GM12878 (cell line): ENCODE data around the gene SPIB. TPM values are rescaled to one million over a fixed set of nuclear protein-coding genes. Genes with fewer than 3 reads are reported as not detected.

Source experiments
- CBFB ChIP-seq: IDR thresholded peaks from 2 replicates; pipeline ENCODE4 v1.6.1; 2016; ENCODE audit warnings: antibody characterized with exemption, low read depth
- CREM ChIP-seq: IDR thresholded peaks from 2 replicates; pipeline ENCODE4 v1.6.1; 2014; ENCODE audit warnings: antibody characterized with exemption, low read depth
- EGR1 ChIP-seq, 2 experiments: IDR thresholded peaks; 1 replicate in 1 of 2; 2 replicates in 1 of 2; pipeline ENCODE4 v1.6.1; 2011 to 2012; ENCODE audit warnings: low read depth in 2 of 2, low read length in 2 of 2, borderline replicate concordance in 1 of 2, mild to moderate bottlenecking in 1 of 2, moderate library complexity in 1 of 2
- FOS ChIP-seq: IDR thresholded peaks from 3 replicates; pipeline ENCODE4 v1.6.1; 2011; ENCODE audit warnings: borderline replicate concordance; ENCODE audit not compliant: insufficient read length; ENCODE audit errors: extremely low read depth
- IKZF1 ChIP-seq: fragments of 450-650 bp; conservative IDR thresholded peaks from 2 replicates; pipeline ENCODE4 v1.6.1; 2017; ENCODE audit warnings: antibody characterized with exemption, mild to moderate bottlenecking
- NBN ChIP-seq: fragments of 450-650 bp; IDR thresholded peaks from 2 replicates; pipeline ENCODE4 v1.6.1; 2016
- NFYA ChIP-seq: IDR thresholded peaks from 2 replicates; pipeline ENCODE4 v1.6.1; 2011; ENCODE audit warnings: low read depth, mild to moderate bottlenecking, low read length, improper control_type of control experiment, borderline replicate concordance
- PML ChIP-seq: IDR thresholded peaks from 2 replicates; pipeline ENCODE4 v1.6.1; 2012; ENCODE audit warnings: low read length, inconsistent platforms
- POLR2AphosphoS2 ChIP-seq: IDR thresholded peaks from 2 replicates; pipeline ENCODE4 v1.6.1; 2011; ENCODE audit warnings: low read depth, mild to moderate bottlenecking, low read length, improper control_type of control experiment, moderate library complexity
- SP1 ChIP-seq: IDR thresholded peaks from one replicate; pipeline ENCODE4 v1.6.1; 2011; ENCODE audit warnings: low read depth, low read length
- SREBF2 ChIP-seq: IDR thresholded peaks from 2 replicates; pipeline ENCODE4 v1.6.1; 2012; ENCODE audit warnings: mild to moderate bottlenecking, low read length
- ZNF217 ChIP-seq: fragments of 450-650 bp; IDR thresholded peaks from 2 replicates; pipeline ENCODE4 v1.6.1; 2017; ENCODE audit warnings: antibody characterized with exemption, mild to moderate bottlenecking
- polyA plus RNA-seq, 11 experiments: library from polyadenylated mRNA; depleted of rRNA in 4 of 11; unstranded in 6 of 11; stranded (reverse) in 5 of 11; fragments of >200 nt; fragmentation: Nextera tagmentation in 4 of 11; fragmentation: Illumina TruSeq in 1 of 11; extraction: Ambion mirVana in 4 of 11; extraction: Trizol in 1 of 11; gene quantifications; 1 replicate in 1 of 11; 2 replicates in 10 of 11; pipeline versions ENCODE4 v1.2.1 to v1.2.3, GENCODE V29; 2011 to 2016; ENCODE audit warnings: inconsistent platforms in 2 of 11, missing spikeins in 2 of 11, low read depth in 1 of 11
- total RNA-seq, 4 experiments: library from RNA; depleted of rRNA in 3 of 4; stranded (reverse); fragments of >200 nt in 3 of 4; fragmentation: Illumina TruSeq in 1 of 4; extraction: Trizol in 1 of 4; gene quantifications; 2 replicates each; pipeline versions ENCODE4 v1.2.1 to v1.2.3, GENCODE V29; 2013 to 2021
- TF ChIP-seq, protein P1 (sequence below): fragments of 450-650 bp; IDR thresholded peaks from 2 replicates; pipeline ENCODE4 v1.6.1; 2018; ENCODE audit warnings: borderline replicate concordance, mild to moderate bottlenecking; ENCODE audit not compliant: partially characterized antibody
- TF ChIP-seq, protein P2 (sequence below): IDR thresholded peaks from 2 replicates; pipeline ENCODE4 v1.6.1; 2011; ENCODE audit warnings: borderline replicate concordance, low read depth, mild to moderate bottlenecking, moderate library complexity, mixed read lengths, low read length; ENCODE audit not compliant: insufficient read depth; ENCODE audit errors: extremely low read length
- TF ChIP-seq, protein P3 (sequence below): fragments of 450-650 bp; IDR thresholded peaks from 2 replicates; pipeline ENCODE4 v1.6.1; 2016; ENCODE audit warnings: mild to moderate bottlenecking
- TF ChIP-seq, protein P4 (sequence below): fragments of 450-650 bp; IDR thresholded peaks from 2 replicates; pipeline ENCODE4 v1.6.1; 2017; ENCODE audit warnings: antibody characterized with exemption, mild to moderate bottlenecking, moderate library complexity
- TF ChIP-seq, protein P5 (sequence below): IDR thresholded peaks from 2 replicates; pipeline ENCODE4 v1.6.1; 2012; ENCODE audit warnings: low read depth, low read length, improper control_type of control experiment
- TF ChIP-seq, protein P6 (sequence below): fragments of 450-650 bp; IDR thresholded peaks from 2 replicates; pipeline ENCODE4 v1.6.1; 2018; ENCODE audit warnings: mild to moderate bottlenecking, low read depth, moderate library complexity; ENCODE audit not compliant: partially characterized antibody

SPIB gene
- total and polyA plus RNA-seq, 10 of the 15 experiments (the other 5 are each of a cell fraction or from before 2014, with no cell fraction given), result 3.5 to 123 (median 56.0) TPM

DNA sequence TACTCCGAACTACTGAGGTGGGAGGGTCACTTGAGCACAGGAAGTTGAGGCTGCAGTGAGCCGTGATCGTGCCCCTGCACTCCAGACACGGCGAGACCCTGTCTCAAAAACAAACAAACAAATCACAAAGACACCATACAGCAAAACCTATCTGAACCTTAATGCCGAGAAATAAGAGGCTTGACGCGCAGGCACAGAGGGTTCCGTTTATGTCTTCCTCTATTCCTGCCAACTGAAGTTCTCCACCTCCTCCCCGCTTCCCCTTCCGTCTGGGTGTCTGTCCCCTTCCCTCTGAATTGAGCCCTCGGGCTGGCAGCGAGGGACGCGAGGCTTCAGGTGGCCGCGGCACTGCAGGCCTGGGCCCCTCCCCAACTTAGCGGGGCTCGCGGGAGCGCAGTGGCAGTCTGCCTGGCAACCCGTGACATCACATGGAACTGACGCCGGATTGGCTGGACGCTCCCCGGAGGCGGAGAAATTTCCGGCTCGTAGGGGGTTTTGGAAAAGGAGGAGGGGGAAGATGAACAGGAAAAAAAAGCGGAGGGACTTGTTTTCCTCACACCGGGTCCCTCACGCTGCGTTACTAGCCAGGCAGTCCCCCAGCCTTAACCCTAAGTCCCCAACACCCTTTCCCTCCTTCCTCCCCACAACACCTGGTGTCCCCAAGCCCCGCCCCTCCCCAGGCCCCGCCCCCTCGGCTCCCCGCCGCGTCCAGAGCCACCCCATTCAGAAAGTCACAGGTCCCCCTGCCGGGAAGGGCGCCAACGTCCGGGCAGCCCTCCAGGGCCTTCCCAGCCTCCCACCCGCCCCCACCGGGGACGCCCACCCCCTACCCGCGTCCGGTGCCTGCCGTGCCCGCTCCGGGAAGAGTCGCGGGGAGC lies 12.8 kb downstream of the SPIB start (continued):
- peak; percentile 63; the same call in 1 of the 2 replicates for TF ChIP-seq PML
- TF ChIP-seq ZNF217, result no peak
- TF ChIP-seq CBFB, result no peak
- no peak for TF ChIP-seq SREBF2
- peak; percentile 82 for TF ChIP-seq NBN
- TF ChIP-seq SP1, result peak; percentile 52
- peak; percentile 98 for TF ChIP-seq CREM
- TF ChIP-seq EGR1 (IDR thresholded peaks at IDR 0.05; ENCODE audit: borderline replicate concordance in 1 of 2, low read depth in 2 of 2, low read length in 2 of 2), result no peak
- TF ChIP-seq, protein P1, sequence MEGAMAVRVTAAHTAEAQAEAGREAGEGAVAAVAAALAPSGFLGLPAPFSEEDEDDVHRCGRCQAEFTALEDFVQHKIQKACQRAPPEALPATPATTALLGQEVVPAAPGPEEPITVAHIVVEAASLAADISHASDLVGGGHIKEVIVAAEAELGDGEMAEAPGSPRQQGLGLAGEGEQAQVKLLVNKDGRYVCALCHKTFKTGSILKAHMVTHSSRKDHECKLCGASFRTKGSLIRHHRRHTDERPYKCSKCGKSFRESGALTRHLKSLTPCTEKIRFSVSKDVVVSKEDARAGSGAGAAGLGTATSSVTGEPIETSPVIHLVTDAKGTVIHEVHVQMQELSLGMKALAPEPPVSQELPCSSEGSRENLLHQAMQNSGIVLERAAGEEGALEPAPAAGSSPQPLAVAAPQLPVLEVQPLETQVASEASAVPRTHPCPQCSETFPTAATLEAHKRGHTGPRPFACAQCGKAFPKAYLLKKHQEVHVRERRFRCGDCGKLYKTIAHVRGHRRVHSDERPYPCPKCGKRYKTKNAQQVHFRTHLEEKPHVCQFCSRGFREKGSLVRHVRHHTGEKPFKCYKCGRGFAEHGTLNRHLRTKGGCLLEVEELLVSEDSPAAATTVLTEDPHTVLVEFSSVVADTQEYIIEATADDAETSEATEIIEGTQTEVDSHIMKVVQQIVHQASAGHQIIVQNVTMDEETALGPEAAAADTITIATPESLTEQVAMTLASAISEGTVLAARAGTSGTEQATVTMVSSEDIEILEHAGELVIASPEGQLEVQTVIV, result no peak
- TF ChIP-seq, protein P2, sequence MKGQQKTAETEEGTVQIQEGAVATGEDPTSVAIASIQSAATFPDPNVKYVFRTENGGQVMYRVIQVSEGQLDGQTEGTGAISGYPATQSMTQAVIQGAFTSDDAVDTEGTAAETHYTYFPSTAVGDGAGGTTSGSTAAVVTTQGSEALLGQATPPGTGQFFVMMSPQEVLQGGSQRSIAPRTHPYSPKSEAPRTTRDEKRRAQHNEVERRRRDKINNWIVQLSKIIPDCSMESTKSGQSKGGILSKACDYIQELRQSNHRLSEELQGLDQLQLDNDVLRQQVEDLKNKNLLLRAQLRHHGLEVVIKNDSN, result no peak
- TF ChIP-seq, protein P3, sequence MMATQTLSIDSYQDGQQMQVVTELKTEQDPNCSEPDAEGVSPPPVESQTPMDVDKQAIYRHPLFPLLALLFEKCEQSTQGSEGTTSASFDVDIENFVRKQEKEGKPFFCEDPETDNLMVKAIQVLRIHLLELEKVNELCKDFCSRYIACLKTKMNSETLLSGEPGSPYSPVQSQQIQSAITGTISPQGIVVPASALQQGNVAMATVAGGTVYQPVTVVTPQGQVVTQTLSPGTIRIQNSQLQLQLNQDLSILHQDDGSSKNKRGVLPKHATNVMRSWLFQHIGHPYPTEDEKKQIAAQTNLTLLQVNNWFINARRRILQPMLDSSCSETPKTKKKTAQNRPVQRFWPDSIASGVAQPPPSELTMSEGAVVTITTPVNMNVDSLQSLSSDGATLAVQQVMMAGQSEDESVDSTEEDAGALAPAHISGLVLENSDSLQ, result peak; percentile 11; the same call in 1 of the 2 replicates
- TF ChIP-seq POLR2AphosphoS2, result peak; percentile 79
- TF ChIP-seq, protein P4, sequence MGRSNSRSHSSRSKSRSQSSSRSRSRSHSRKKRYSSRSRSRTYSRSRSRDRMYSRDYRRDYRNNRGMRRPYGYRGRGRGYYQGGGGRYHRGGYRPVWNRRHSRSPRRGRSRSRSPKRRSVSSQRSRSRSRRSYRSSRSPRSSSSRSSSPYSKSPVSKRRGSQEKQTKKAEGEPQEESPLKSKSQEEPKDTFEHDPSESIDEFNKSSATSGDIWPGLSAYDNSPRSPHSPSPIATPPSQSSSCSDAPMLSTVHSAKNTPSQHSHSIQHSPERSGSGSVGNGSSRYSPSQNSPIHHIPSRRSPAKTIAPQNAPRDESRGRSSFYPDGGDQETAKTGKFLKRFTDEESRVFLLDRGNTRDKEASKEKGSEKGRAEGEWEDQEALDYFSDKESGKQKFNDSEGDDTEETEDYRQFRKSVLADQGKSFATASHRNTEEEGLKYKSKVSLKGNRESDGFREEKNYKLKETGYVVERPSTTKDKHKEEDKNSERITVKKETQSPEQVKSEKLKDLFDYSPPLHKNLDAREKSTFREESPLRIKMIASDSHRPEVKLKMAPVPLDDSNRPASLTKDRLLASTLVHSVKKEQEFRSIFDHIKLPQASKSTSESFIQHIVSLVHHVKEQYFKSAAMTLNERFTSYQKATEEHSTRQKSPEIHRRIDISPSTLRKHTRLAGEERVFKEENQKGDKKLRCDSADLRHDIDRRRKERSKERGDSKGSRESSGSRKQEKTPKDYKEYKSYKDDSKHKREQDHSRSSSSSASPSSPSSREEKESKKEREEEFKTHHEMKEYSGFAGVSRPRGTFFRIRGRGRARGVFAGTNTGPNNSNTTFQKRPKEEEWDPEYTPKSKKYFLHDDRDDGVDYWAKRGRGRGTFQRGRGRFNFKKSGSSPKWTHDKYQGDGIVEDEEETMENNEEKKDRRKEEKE, result no peak
- 0 out of 2 replicates have a peak, but pooled peaks have one; percentile 28 for TF ChIP-seq IKZF1
- TF ChIP-seq, protein P5, sequence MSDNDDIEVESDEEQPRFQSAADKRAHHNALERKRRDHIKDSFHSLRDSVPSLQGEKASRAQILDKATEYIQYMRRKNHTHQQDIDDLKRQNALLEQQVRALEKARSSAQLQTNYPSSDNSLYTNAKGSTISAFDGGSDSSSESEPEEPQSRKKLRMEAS, result no peak
- TF ChIP-seq, protein P6, sequence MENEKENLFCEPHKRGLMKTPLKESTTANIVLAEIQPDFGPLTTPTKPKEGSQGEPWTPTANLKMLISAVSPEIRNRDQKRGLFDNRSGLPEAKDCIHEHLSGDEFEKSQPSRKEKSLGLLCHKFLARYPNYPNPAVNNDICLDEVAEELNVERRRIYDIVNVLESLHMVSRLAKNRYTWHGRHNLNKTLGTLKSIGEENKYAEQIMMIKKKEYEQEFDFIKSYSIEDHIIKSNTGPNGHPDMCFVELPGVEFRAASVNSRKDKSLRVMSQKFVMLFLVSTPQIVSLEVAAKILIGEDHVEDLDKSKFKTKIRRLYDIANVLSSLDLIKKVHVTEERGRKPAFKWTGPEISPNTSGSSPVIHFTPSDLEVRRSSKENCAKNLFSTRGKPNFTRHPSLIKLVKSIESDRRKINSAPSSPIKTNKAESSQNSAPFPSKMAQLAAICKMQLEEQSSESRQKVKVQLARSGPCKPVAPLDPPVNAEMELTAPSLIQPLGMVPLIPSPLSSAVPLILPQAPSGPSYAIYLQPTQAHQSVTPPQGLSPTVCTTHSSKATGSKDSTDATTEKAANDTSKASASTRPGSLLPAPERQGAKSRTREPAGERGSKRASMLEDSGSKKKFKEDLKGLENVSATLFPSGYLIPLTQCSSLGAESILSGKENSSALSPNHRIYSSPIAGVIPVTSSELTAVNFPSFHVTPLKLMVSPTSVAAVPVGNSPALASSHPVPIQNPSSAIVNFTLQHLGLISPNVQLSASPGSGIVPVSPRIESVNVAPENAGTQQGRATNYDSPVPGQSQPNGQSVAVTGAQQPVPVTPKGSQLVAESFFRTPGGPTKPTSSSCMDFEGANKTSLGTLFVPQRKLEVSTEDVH, result peak; percentile 64
- TF ChIP-seq NFYA, result no peak
- TF ChIP-seq FOS, result no peak
